ENCODE measurements around the gene CDC37L1. TPM values are rescaled to one million over a fixed set of nuclear protein-coding genes. Genes with fewer than 3 reads are reported as not detected.
A peak's percentile ranks its signal among the peaks of the same experiment; 100 is the strongest.
"Not testable (repeated sequence)": the region's sequence is repeated elsewhere in the genome, so short reads cannot be mapped to it uniquely, and the experiment has no call there.

The CDC37L1 gene
- 10 to 100 TPM in 1 of 2 donors, 1 to 10 TPM in 1; 9.1 to 18.3 TPM for total RNA-seq

GRCh38 chr9:4679268-4680172 lies at the start of gene CDC37L1:
TSS of gene CDC37L1 (plus strand) at chr9:4679569. CDS start at chr9:4679768, 199 bp downstream.
- H3K36me3 Mint-ChIP-seq, result peaks cover under 1% of the 10 kb centered on the region in 2 donors
- ATAC-seq (peak; percentile 97 to 98), DNase-seq (ENCODE audit: low spot score in 2 of 2) (peak; percentile 98 to 99)
- no peak within 1 kb of the TSS for H3K27ac Mint-ChIP-seq
- no peaks in the 10 kb centered on the region for H3K9me3 Mint-ChIP-seq

DNA sequence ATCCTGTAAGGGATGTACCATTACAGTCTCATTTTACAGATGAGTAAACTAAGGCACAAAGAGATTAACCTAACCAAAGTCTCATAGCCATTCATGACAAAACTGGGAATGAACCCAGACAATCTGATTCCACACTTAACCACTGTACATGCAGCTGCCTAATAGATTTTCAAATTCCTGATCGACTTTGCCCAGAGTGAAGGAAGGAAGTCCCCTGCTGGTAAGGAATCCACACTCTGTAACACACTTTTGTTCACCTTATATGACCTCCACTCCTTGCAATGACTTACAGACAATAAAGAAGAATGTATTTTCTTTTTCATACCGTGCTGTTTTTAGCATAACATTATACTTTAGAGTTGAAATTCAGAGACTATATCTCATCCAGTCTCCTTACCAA lies 48.5 kb upstream of the CDC37L1 start:
- no peak overlapping the region for H3K27ac Mint-ChIP-seq
- ATAC-seq, result no peak
- no peaks in the 10 kb centered on the region for H3K9me3 Mint-ChIP-seq
- DNase-seq (ENCODE audit: low spot score in 2 of 2), result no peak
- no peaks in the 10 kb centered on the region for H3K36me3 Mint-ChIP-seq

GRCh38 chr9:4638968-4639367 lies 40.4 kb upstream of the CDC37L1 start:
- Mint-ChIP-seq H3K36me3 (no peaks in the 10 kb centered on the region), H3K9me3 (no peaks in the 10 kb centered on the region), H3K27ac (peak overlapping the region in 1 of 2 donors; percentile 22)
- DNase-seq (ENCODE audit: low spot score in 2 of 2), result no peak
- no peak for ATAC-seq

DNA sequence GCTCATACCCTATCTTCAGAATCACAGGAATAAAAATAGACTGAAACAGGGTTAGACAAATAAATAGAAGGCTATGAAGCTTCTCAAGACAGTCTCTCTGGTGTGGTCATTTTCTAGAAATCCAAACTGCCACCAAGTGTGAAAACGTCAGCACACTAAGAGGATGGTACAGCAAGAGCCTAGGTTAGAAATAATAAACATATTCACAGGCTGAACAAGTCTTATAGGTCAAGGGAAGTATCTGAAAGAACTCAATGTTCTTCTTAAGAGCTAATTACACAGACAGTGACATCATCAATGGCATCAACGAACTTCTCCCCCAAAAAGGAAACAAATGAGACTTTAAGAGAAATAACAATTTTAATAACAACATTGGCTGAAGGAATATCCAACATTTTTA lies 39.9 kb upstream of the CDC37L1 start:
- H3K27ac Mint-ChIP-seq, result peak overlapping the region in 1 of 2 donors; percentile 22
- H3K9me3 Mint-ChIP-seq, result no peaks in the 10 kb centered on the region
- DNase-seq (ENCODE audit: low spot score in 2 of 2) (no peak), ATAC-seq (no peak)
- no peaks in the 10 kb centered on the region for H3K36me3 Mint-ChIP-seq

GRCh38 chr9:4640027-4640426 lies 39.3 kb upstream of the CDC37L1 start:
- H3K9me3 Mint-ChIP-seq, result no peaks in the 10 kb centered on the region
- no peak overlapping the region for H3K27ac Mint-ChIP-seq
- peak in 1 of 2 donors; percentile 45 for DNase-seq (ENCODE audit: low spot score in 2 of 2)
- no peak for ATAC-seq
- H3K36me3 Mint-ChIP-seq, result no peaks in the 10 kb centered on the region

- no peak for DNase-seq (ENCODE audit: low spot score in 2 of 2)
- Mint-ChIP-seq H3K36me3 (no peaks in the 10 kb centered on the region), H3K9me3 (no peaks in the 10 kb centered on the region), H3K27ac (peak overlapping the region in 1 of 2 donors; percentile 56)
- ATAC-seq, result no peak
Measured at GRCh38 chr9:4642351-4642750, 37.0 kb upstream of the CDC37L1 start.

DNA sequence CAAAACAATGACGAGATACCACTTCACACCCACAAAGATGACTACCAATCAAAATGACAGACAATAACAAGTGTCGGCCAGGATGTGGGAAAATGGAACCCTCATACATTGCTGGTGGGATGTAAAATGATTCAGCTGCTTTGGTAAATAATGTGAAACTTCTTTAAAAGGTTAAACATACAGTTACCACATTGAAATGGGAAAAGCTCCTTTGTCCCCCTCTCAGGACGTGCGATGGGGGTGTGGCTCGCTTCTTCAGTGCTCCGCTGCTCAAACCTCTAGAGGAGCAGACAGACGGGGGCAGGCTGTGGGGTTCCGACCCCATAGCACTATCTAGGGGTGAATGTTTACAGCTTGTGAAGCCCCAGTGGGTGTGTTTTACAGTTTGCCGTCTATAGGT lies 25.3 kb upstream of the CDC37L1 start:
- H3K36me3 Mint-ChIP-seq, result no peaks in the 10 kb centered on the region
- no peaks in the 10 kb centered on the region for H3K9me3 Mint-ChIP-seq
- no peak overlapping the region for H3K27ac Mint-ChIP-seq
- DNase-seq (ENCODE audit: low spot score in 2 of 2) (no peak), ATAC-seq (no peak)

DNA sequence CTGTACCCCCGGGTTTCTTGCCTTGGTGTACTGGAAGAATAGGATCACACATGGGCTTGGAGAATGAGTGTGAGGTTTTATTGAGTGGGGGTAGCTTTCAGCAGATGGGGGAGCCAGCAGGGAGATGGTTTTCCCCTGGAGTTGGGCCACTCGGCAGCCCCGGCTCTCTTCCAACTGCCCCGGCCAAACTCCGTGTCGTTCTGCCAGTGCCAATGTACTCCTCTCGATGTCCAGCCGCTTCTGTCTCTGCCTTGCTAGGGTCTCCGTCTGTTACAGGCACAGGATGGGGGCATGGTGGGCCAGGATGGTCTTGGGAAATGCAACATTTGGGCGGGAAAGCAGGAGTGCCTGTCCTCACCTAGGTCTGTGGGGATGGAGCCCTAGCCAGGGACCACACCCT lies 24.8 kb upstream of the CDC37L1 start:
- Mint-ChIP-seq H3K9me3 (no peaks in the 10 kb centered on the region), H3K36me3 (no peaks in the 10 kb centered on the region), H3K27ac (no peak overlapping the region)
- DNase-seq (ENCODE audit: low spot score in 2 of 2) (no peak), ATAC-seq (no peak)

DNA sequence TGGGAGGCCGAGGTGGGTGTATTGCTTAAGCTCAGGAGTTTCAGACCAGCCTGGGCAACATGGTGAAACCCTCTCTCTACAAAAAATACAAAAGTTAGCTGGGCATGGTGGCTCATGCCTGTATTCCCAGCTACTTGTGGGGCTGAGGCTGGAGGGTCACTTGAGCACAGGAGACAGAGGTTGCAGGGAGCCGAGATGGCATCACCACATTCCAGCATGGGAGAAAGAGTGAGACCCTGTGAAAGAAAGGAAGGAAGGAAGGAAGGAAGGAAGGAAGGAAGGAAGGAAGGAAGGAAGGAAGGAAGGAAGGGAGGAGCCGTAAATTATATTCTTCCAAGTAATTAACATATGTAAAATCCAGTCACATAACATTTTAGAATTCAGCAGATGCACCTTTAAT lies 23.2 kb upstream of the CDC37L1 start:
- not testable (repeated sequence) for ATAC-seq; H3K27ac Mint-ChIP-seq; H3K9me3 Mint-ChIP-seq; H3K36me3 Mint-ChIP-seq; DNase-seq (ENCODE audit: low spot score in 2 of 2)

GRCh38 chr9:4656621-4657020 lies 22.7 kb upstream of the CDC37L1 start:
- Mint-ChIP-seq H3K9me3 (peaks cover 0 to 4% of the 10 kb centered on the region in 2 donors), H3K36me3 (peaks cover 0 to 6% of the 10 kb centered on the region in 2 donors), H3K27ac (no peak overlapping the region)
- no peak for ATAC-seq
- DNase-seq (ENCODE audit: low spot score in 2 of 2), result no peak

- no peak for DNase-seq (ENCODE audit: low spot score in 2 of 2)
- ATAC-seq, result no peak
Measured at GRCh38 chr9:4657426-4658159, 21.8 kb upstream of the CDC37L1 start.

DNA sequence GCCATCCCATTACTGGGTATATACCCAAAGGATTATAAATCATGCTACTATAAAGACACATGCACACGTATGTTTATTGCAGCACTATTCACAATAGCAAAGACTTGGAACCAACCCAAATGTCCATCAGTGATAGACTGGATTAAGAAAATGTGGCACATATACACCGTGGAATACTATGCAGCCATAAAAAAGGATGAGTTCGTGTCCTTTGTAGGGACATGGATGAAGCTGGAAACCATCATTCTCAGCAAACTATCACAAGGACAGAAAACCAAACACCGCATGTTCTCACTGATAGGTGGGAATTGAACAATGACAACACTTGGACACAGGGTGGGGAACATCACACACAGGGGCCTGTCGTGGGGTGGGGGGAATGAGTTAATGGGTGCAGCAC lies 18.7 kb upstream of the CDC37L1 start:
- H3K27ac Mint-ChIP-seq, H3K9me3 Mint-ChIP-seq: not testable (repeated sequence)

More at GRCh38 chr9:4657426-4658159, 21.8 kb upstream of the CDC37L1 start:
- Mint-ChIP-seq H3K9me3 (peaks cover 0 to 4% of the 10 kb centered on the region in 2 donors), H3K36me3 (peaks cover 0 to 7% of the 10 kb centered on the region in 2 donors), H3K27ac (no peak overlapping the region)

GRCh38 chr9:4661165-4661564 lies 18.2 kb upstream of the CDC37L1 start:
- Mint-ChIP-seq H3K36me3 (peaks cover 8 to 14% of the 10 kb centered on the region in 2 donors), H3K9me3 (peaks cover 0 to 4% of the 10 kb centered on the region in 2 donors), H3K27ac (no peak overlapping the region)
- DNase-seq (ENCODE audit: low spot score in 2 of 2) (no peak), ATAC-seq (no peak)

More for the DNA sequence above, 18.7 kb upstream of the CDC37L1 start:
- DNase-seq (ENCODE audit: low spot score in 2 of 2); ATAC-seq: not testable (repeated sequence)
- H3K36me3 Mint-ChIP-seq, result peaks cover 8 to 14% of the 10 kb centered on the region in 2 donors

GRCh38 chr9:4661611-4662010 lies 17.8 kb upstream of the CDC37L1 start:
- ATAC-seq (peak in 1 of 2 donors; percentile 1), DNase-seq (ENCODE audit: low spot score in 2 of 2) (no peak)
- Mint-ChIP-seq H3K36me3 (peaks cover 8 to 14% of the 10 kb centered on the region in 2 donors), H3K27ac (peak overlapping the region; percentile 80 to 91), H3K9me3 (peaks cover 0 to 4% of the 10 kb centered on the region in 2 donors)

DNA sequence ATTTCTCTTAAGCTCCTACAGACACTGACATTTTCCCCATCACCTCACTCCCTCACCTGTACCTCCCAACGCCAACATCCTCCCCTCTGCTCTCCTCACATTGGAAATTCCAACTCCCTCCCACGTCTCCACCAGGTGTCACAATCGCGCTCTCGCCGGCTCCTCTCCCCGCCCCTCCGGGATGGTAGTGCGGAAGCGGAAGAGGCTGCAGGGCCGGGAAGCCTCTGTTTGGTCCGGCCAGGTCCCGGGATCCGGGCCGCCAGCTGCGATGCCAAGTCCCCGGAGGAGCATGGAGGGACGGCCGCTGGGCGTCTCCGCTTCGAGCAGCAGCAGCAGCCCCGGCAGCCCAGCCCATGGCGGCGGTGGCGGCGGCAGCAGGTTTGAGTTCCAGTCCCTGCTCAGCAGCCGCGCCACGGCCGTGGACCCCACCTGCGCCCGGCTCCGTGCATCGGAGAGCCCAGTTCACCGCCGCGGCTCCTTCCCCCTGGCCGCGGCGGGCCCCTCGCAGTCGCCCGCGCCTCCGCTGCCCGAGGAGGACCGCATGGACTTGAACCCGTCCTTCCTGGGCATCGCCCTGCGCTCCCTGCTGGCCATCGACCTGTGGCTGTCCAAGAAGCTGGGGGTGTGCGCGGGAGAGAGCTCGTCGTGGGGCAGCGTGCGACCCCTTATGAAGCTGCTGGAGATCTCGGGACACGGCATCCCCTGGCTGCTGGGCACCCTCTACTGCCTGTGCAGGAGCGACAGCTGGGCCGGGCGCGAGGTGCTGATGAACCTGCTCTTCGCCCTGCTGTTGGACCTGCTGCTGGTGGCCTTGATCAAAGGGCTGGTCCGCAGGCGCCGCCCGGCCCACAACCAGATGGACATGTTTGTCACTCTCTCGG lies 17.0 kb upstream of the CDC37L1 start, which contains the start of gene PLPP6:
Gene PLPP6, plus strand, starts transcription at position 187 of the 881 bp plus-strand sequence. Its CDS starts 82 bp downstream, at position 269.
- H3K9me3 Mint-ChIP-seq, result peaks cover 0 to 4% of the 10 kb centered on the region in 2 donors
- peaks cover 8 to 14% of the 10 kb centered on the region in 2 donors for H3K36me3 Mint-ChIP-seq
- DNase-seq (ENCODE audit: low spot score in 2 of 2), result peak; percentile 74 to 83
- peak within 1 kb of the TSS; percentile 80 to 92 for H3K27ac Mint-ChIP-seq
- ATAC-seq, result peak; percentile 81 to 93

Data from activated naive CD4-positive, alpha-beta T cell treated with anti-CD3 and anti-CD28 coated beads, Interleukin-2, amount 50 U/mL, for 72 hours (primary cell).